ENCODE results near the gene BCL6B.

Gene BCL6B

GRCh38 chr17:7063518-7064094 is 40.8 kb downstream of the BCL6B start:
- no peak for DNase-seq

- DNase-seq = no peak
These were observed 41.4 kb downstream of the BCL6B start for GRCh38 chr17:7064261-7064660.

- DNase-seq = no peak
These were observed 44.3 kb downstream of the BCL6B start for GRCh38 chr17:7067198-7067597.

GRCh38 chr17:7068268-7068667 is 45.4 kb downstream of the BCL6B start:
- no peak for DNase-seq

- DNase-seq = no peak
These were observed 47.9 kb downstream of the BCL6B start for GRCh38 chr17:7070712-7071111.

GRCh38 chr17:7072406-7072805 is 49.6 kb downstream of the BCL6B start:
- no peak for DNase-seq

- no peak for DNase-seq
These were observed 52.1 kb downstream of the BCL6B start for GRCh38 chr17:7074931-7075330.

- no peak for DNase-seq
These were observed 55.2 kb downstream of the BCL6B start for GRCh38 chr17:7077911-7078546.

GRCh38 chr17:7078711-7079110 is 55.9 kb downstream of the BCL6B start:
- no peak for DNase-seq

Data from activated CD4-positive, alpha-beta T cell treated with anti-CD3 and anti-CD28 coated beads for 48 hours (primary cell).